NCI-H446 (cell line): ENCODE results near the gene KIF18B.
"Not testable (repeated sequence)": the region's sequence is repeated elsewhere in the genome, so short reads cannot be mapped to it uniquely, and the experiment has no call there.

Source experiments
- DNase-seq, 2 experiments: peaks; one replicate each; lab custom pipeline; 2025; lab: John Stamatoyannopoulos, UW

Gene KIF18B

DNA sequence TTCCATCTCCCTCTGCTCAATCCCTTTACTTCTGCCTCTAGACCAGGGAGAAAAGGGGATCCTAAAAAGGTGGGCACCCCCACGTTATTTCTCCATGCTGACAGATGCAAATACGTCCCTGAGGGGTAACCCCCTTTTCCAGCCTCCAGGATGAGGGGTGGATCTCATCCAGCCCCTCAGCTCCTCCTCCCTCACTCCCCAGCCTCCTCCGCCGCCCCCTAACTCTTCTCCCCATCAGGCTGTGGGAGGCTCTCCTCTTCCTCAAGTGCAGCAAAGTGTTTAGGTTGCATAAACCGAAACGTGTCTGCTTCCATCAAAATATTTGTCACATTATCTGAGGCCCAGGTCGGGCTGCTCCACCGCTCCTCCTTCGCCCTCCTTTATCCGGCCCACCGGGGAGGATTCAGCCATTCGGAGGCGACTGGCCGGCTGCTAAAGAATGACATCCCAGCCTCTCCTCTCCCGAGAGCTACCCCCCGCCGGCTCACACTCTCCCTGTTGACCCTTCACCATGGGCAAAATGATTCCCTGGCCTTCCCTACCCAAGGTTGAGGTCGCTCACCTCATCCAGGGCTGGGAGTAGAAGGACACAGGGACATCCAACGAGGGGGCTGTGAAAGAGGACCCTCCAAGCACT lies 21.7 kb upstream of the KIF18B start:
- no peak for DNase-seq

DNA sequence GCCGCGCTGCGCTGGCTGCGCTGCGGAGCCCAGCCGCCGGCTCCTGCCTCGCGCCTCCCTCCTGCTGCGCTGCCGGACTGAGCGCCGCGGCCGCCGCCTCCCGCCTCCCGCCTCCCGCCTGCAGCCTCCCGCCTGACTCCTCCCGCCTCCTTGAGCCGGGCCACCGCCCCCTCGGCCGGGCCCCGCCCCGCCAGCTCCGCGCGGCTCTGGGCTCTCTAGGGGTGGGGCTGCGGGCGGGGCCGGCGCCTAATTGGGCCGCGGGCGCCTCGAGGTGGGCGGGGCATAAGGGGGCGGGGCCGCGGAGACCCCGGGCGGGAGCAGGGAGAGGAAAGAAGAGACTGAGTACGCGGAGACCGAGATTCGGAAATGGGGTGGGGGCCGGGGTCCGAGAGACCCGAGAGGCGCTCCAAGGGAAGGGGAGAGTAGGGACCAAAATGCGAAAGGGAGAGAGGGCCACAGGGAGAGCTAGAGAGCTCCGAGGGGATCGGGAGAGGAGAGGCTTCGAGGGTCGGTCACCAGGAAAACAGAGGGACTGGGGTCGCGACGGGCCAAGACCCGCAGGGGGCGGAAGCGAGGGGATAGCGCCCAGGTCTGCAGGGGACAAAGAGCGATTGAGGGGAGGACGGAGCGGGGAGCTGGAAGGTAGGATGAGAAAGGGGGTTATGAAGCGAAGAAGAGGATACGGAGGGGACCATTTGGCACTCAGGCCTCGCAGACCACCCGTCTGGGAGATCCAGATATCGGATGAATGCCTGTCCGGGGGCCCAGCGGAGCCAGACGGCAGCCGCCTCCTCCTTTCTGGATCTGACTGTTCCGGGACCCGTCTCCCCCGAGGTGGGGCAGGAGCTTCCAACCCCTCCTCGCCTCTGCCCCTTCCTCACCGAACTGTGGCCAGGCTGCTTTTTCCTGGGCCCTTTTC lies 20.9 kb upstream of the KIF18B start, which contains the start of gene C1QL1:
Gene C1QL1, minus strand, starts transcription at position 79 of the 919 bp plus-strand sequence. CDS start 255 bp downstream, outside the sequence.
- peak; percentile 83 to 95 for DNase-seq

DNA sequence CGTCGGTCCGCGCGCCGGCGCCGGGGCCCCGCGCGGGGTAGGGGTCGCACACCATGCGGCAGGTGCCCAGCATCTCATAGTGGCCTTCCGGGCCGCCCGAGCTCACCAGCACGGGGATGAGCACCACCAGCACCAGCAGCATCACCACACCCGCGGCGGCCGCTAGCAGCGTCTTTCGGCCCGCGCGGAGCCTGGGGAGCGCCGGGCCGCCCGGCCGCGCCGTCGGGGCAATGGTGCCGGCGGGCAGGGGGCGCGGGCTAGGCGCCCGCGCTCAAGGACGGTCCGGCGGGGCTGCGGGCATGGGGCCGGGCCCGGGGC lies 20.3 kb upstream of the KIF18B start:
- no peak for DNase-seq

DNA sequence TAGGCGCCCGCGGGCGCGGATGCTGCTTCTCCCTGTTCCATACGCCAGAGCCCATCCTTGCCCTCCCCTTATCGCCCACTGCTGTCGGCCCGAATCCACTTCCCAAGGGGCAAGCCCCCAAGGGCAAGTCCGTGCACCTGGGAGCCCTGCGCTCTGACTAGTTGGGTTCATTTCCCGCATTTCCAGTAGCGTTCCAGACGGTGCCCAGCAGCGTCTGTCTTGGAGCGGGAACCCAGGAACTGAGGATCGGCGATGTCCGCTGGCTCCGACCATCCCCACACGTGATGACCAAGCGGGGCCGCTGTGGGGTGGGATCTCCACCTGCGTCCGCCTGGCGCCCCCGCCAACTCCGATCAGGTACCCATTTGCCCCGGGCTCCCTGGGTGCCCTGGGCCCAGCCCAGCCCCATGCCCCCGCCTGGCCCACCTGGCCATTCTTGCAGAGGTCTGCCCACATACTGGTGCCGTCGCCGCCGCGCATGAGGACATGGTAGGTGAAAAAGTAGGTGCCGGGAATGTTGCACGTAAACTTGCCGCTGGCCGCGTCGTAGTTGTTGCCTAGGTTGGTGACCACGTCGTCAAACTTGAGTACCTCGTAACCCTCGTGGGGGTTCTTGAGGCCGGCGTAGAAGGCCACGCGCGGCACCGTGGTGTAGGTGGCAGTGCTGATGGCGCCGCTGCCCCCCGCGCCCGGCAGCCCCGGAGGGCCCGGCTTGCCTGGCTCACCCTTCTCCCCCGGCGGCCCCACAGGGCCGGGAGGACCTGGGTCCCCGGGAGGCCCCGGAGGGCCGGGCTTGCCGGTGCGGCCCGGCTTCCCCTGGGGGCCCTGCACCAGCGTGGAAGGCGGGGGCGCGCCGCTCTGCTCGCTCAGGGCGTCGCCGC lies 19.7 kb upstream of the KIF18B start:
- no peak for DNase-seq

GRCh38 chr17:44966348-44967025 lies 18.9 kb upstream of the KIF18B start:
- no peak for DNase-seq

DNA sequence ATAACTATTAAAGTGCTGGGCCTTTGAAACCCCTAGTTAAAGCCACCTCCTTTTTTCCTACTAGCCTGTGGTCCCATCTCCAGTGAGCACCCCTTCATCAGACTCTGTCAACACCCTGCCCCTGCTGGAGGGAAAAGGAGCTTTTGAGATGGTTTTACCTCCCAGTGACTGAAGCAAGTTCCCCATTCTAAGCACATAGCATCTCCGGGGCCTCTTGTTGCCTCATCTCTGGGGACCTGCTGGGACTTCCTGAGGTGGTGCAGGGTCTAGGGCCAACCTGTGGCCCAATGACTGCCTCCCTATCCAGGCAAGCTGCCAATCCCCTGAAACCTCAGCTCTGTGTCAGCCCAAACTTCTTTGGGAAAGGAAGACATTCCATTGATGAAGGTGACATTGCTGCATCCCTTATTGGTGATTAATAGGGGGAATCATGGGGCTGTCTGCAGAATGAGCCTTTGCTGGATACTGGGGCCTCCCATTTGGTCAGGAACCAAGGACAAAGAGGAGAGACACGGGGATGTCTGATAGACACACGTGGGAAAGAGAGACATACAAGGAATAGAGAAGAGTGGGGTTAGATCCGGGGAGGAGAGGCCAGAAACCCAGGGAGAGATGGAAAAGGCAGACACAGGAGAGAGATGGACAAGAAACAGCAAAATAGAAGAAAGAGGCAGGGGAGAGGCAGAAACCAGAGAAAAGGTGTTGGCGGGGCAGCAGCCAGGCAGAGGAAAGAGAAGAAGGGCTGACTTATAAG lies 18.1 kb upstream of the KIF18B start:
- DNase-seq: no peak

- DNase-seq: peak in 1 of 2 experiments; percentile 28
Measured at GRCh38 chr17:44961921-44962350, 14.4 kb upstream of the KIF18B start.

- DNase-seq: no peak
Measured at GRCh38 chr17:44960691-44961090, 13.1 kb upstream of the KIF18B start.

DNA sequence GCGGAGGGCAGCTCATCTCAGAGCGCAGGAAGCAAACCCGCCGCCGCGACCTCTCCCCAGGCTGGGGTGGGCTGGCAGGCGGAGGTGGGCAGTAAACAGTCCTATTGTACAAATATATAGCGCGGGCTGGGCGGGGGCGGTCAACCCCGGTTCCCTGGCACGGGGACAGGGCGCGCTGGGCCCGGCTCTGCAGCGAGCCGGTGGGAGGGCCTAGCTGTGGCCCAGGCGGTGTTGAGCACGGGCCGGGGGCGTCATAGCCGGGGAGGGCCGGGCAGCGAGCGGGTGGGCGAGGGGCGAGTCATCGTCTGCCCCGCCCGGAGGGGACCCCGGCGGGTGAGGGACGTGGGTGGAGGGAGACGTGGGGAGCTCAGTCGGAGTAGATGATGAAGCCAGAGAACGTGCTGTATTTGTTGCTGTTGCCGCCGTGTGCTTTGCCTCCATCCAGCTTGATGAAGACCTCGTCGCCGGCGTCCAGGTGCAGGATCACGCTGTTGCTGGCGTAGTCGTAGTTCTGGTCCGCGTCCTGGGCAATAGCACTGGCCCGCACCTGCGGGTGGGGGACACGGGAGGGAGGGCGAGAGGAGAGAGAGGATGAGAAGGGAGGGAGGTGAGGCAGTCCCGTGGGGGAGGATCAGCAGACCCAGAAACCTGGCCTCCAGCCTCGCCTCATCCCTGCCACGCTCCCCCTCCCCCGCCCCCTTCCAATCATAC lies 12.4 kb upstream of the KIF18B start:
- DNase-seq: no peak

- DNase-seq: no peak
Measured at GRCh38 chr17:44956998-44957981, 9.7 kb upstream of the KIF18B start.

DNA sequence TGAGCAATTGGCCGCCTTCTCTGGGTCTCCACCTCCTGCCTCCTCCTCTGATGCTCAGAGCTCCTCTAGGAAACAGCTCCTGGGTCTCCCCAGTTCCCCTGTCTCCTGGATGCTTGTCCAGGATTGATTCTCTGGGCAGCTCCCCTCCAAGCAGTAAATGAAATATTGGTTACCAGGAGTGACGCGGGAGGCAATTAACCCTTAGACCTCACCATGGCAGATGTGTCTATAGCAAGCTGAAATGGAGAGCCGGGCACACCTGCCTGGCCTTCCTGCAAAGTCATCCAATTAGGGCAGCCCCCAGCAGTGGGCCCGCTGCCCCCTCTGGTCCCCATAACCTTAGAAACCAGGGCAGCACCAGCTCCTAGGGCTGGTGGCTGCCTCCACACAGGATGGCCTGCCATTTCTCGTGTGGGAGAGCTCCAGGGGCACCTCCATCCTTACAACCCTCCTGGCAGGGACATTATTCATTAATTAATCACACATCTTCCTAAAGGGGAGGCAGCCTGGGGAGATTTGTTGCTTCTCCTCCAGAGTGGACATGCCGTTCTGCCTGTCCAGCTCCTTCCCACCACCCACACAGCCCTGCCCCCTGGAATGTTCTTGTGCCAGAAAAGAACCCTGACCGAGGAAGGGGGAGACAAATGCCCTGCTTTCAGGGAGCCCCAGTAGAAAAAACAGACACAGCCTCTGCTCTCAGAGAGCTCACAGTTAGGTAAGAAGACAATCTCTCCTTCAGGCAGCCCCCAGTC lies 8.3 kb upstream of the KIF18B start:
- DNase-seq: no peak

DNA sequence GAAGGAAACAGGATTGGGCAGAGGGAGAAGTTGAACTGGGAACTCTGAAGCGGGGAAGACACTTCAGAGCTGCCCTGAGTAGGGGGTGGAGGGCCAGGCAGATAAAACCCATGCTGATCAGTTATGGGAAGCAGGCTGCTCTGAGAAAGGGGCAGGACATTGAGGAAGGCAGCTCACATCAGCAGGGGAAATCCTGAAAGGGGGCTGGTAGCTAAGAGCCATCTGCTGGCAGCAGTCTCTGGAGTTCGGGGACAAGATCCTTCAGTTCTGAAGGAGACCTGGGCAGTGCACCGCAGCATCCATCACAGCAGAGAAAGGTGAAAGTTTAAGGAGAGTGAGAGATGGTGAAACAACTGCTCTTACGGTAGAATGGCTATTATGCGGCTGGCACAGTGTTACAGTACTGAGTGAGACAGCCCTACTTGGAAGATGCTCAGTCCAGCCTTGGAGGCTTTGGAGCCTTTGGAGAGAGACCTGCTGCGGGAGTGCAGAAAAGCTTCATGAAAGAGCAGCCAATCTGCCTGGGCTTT lies 5.4 kb upstream of the KIF18B start:
- DNase-seq: no peak

DNA sequence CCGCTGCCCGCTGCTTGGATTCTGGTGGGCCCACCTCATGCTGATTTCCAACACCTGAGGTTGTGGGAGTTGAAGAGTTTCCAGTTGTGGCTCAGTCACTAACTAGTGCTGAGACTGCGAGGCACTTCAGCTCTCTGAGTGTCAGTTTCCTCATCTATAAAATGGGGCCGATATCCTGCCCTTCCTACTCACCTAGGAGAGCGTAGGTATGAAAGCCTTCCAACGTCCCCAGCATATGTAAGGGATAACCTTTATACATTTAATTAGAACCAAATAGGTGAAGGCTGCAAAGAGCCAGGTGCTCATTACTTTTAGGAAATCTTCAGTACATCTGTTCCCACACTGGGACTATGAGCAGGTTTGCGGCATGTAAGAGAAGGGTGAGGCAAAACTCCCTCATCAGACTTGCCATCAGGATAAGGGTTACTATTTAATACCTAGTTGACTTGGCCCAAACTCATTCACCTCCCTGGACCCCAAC lies 782 bp upstream of the KIF18B start:
- DNase-seq: no peak

DNA sequence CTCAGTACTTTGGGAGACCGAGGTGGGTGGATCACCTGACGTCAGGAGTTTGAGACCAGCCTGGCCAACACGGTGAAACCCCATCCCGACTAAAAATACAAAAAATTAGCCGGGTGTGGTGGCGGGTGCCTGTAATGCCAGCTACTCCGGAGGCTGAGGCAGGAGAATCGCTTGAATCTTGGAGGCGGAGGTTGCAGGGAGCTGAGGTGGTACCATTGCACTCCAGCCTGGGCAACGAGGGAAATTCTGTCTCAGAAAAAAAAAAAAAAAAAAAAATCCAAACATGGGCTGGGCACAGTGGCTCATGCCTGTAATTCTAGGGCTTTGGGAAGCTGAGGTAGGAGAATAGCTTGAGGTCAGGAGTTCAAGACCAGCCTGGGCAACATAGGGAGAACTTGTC lies 1.9 kb downstream of the KIF18B start:
- DNase-seq: not testable (repeated sequence)

DNA sequence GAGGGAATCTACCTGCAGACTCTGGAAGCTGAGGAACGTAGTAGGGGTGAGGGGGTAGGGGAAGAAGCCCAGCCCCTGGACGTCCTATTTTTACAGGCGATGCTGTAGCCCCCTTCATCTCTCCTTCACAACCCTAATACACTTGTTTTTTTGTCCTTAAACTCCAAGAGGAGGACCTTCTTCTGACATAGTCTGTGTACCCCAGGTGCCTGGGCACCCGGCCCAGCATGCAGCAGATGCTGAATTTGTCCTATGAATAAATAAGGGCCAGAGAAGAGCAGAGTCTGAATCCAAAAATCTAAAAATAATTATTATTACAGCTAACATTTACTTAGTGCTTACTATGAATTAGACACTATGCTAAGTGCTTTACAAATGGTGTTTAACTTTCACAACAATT lies 5.1 kb downstream of the KIF18B start:
- peak in 1 of 2 experiments; percentile 68 for DNase-seq

- peak in 1 of 2 experiments; percentile 29 for DNase-seq
Measured at GRCh38 chr17:44941712-44942331, 5.8 kb downstream of the KIF18B start.

GRCh38 chr17:44940768-44941167 lies 6.8 kb downstream of the KIF18B start:
- DNase-seq: no peak
